GM12878 (cell line): ENCODE results near the gene CNTLN. TPM values are rescaled to one million over a fixed set of nuclear protein-coding genes. Genes with fewer than 3 reads are reported as not detected.
"Not testable (repeated sequence)": the region's sequence is repeated elsewhere in the genome, so short reads cannot be mapped to it uniquely, and the experiment has no call there.

Experiments
- ATAC-seq: fragments of 200-7000 bp; cut with Tn5 transposase; 3 replicates; pipeline ENCODE4 v1.9.1; 2020; ENCODE audit warnings: mild to moderate bottlenecking, moderate library complexity
- BruUV-seq: library from RNA; stranded (reverse); fragments of 400-500 nt; replicated peaks from 2 replicates; lab custom pipeline; 2021; lab: Mats Ljungman, UMichigan
- CTCF ChIA-PET: fragments of 300-600 bp; sonication (Branson Sonifier 250); formaldehyde crosslinking; extraction: SDS; loops from one replicate; lab custom pipeline; 2021; ENCODE audit warnings: inconsistent platforms; lab: Yijun Ruan, JAX
- POLR2A ChIA-PET: fragments of 350-600 bp; formaldehyde crosslinking; extraction: SDS; loops from one replicate; lab custom pipeline; 2021; ENCODE audit warnings: inconsistent platforms; lab: Charles Lee
- RAD21 ChIA-PET: fragments of 300-600 bp; sonication (Branson Sonifier 250); formaldehyde crosslinking; loops from one replicate; lab custom pipeline; 2023; ENCODE audit warnings: antibody characterized with exemption; ENCODE audit not compliant: unreplicated experiment; lab: Charles Lee
- SMC1A ChIA-PET: fragments of 300-600 bp; sonication (Branson Sonifier 250); formaldehyde crosslinking; loops from one replicate; lab custom pipeline; 2023; ENCODE audit not compliant: unreplicated experiment, uncharacterized antibody; lab: Charles Lee
- DNase-seq: peaks from one replicate; pipeline ENCODE4 v3.0.0-alpha.2; 2011; ENCODE audit warnings: low read depth, low spot score
- FAIRE-seq: peaks from 3 replicates; lab custom pipeline; 2011; peaks lifted over from hg19 to GRCh38; lab: Jason Lieb, UNC
- H2AFZ ChIP-seq: 2 replicates; pipeline ENCODE4 v1.6.0; 2011; ENCODE audit warnings: low read depth, low read length, control low read depth; ENCODE audit not compliant: control insufficient read depth
- H3K27ac ChIP-seq: 2 replicates; pipeline ENCODE4 v1.5.1; 2011; ENCODE audit warnings: control low read depth; ENCODE audit not compliant: control insufficient read depth, insufficient read depth
- H3K27me3 ChIP-seq, 2 experiments: replicated peaks in 1 of 2; 2 replicates each; pipeline versions ENCODE4 v1.6.0 to v1.6.1; 2011; ENCODE audit warnings: low read length in 1 of 2; ENCODE audit not compliant: control insufficient read depth in 2 of 2, insufficient read depth in 2 of 2
- H3K36me3 ChIP-seq, 2 experiments: 2 replicates each; pipeline ENCODE4 v1.5.1; 2011; ENCODE audit warnings: low read length in 1 of 2; ENCODE audit not compliant: control insufficient read depth in 2 of 2, insufficient read depth in 2 of 2
- H3K4me1 ChIP-seq: 2 replicates; pipeline ENCODE4 v1.6.1; 2011; ENCODE audit warnings: mild to moderate bottlenecking, low read length, moderate library complexity, mixed read lengths; ENCODE audit not compliant: control insufficient read depth, insufficient read depth
- H3K4me2 ChIP-seq: 2 replicates; pipeline ENCODE4 v1.6.0; 2011; ENCODE audit warnings: control low read depth; ENCODE audit not compliant: control insufficient read depth, insufficient read depth
- H3K4me3 ChIP-seq: fragments of 200-600 bp; sonication (generic); 2 replicates; pipeline ENCODE4 v1.5.1; 2016
- H3K79me2 ChIP-seq: 2 replicates; pipeline ENCODE4 v1.6.0; 2011; ENCODE audit warnings: low read length; ENCODE audit not compliant: control insufficient read depth, insufficient read depth
- H3K9ac ChIP-seq: 2 replicates; pipeline ENCODE4 v1.8.0; 2011; ENCODE audit warnings: low read length, control low read depth, mixed read lengths; ENCODE audit not compliant: control insufficient read depth, insufficient read depth
- H3K9me3 ChIP-seq: replicated peaks from 3 replicates; pipeline ENCODE4 v1.5.1; 2011; ENCODE audit warnings: mild to moderate bottlenecking, low read length; ENCODE audit not compliant: control insufficient read depth, insufficient read depth
- H4K20me1 ChIP-seq: 2 replicates; pipeline ENCODE4 v1.6.0; 2011; ENCODE audit not compliant: control insufficient read depth, insufficient read depth
- CBX5 ChIP-seq: sonication (generic); IDR thresholded peaks from 2 replicates; pipeline ENCODE4 v1.6.1; 2016; ENCODE audit warnings: low read depth, moderate library complexity, mild to moderate bottlenecking, inconsistent platforms
- CHD1 ChIP-seq: IDR thresholded peaks from 2 replicates; pipeline ENCODE4 v1.6.1; 2012; ENCODE audit warnings: low read depth, low read length, improper control_type of control experiment
- EGR1 ChIP-seq, 2 experiments: IDR thresholded peaks; 1 replicate in 1 of 2; 2 replicates in 1 of 2; pipeline ENCODE4 v1.6.1; 2011 to 2012; ENCODE audit warnings: low read depth in 2 of 2, low read length in 2 of 2, borderline replicate concordance in 1 of 2, mild to moderate bottlenecking in 1 of 2, moderate library complexity in 1 of 2
- MEF2B ChIP-seq: fragments of 450-650 bp; IDR thresholded peaks from 2 replicates; pipeline ENCODE4 v1.6.1; 2018; ENCODE audit warnings: mild to moderate bottlenecking, moderate library complexity; ENCODE audit not compliant: partially characterized antibody, poor library complexity, severe bottlenecking
- MTA2 ChIP-seq: fragments of 450-650 bp; IDR thresholded peaks from 2 replicates; pipeline ENCODE4 v1.6.1; 2016; ENCODE audit warnings: low read depth, mild to moderate bottlenecking, moderate library complexity
- SREBF1 ChIP-seq: IDR thresholded peaks from 2 replicates; pipeline ENCODE4 v1.6.1; 2012; ENCODE audit warnings: mild to moderate bottlenecking, low read length
- TCF12 ChIP-seq: IDR thresholded peaks from 2 replicates; pipeline ENCODE4 v1.6.1; 2011; ENCODE audit warnings: low read depth, mild to moderate bottlenecking, low read length
- TCF3 ChIP-seq: IDR thresholded peaks from 2 replicates; pipeline ENCODE4 v1.6.1; 2012; ENCODE audit warnings: low read depth, mild to moderate bottlenecking, low read length, borderline replicate concordance; ENCODE audit not compliant: insufficient read depth
- YBX1 ChIP-seq: fragments of 450-650 bp; IDR thresholded peaks from 2 replicates; pipeline ENCODE4 v1.6.1; 2016; ENCODE audit warnings: antibody characterized with exemption
- ZNF24 ChIP-seq: fragments of 450-650 bp; IDR thresholded peaks from 2 replicates; pipeline ENCODE4 v1.6.1; 2017; ENCODE audit warnings: antibody characterized with exemption, mild to moderate bottlenecking
- WGBS: methylation state at CpG from one replicate; pipeline ENCODE4 v1.1.6; 2016; ENCODE audit warnings: low lambda C conversion rate; ENCODE audit not compliant: insufficient replicate concordance, insufficient coverage; ENCODE audit errors: missing lambda C conversion rate; 5-methylcytosine and 5-hydroxymethylcytosine counted together
- in situ Hi-C: fragments of 300-500 bp; cut with MboI; formaldehyde crosslinking; loops from 9 replicates; pipeline ENCODE4 v1.14.3; 2018; ENCODE audit warnings: mixed read lengths
- intact Hi-C: fragments of 100-400 bp; cut with micrococcal nuclease; formaldehyde crosslinking; loops from one replicate; pipeline ENCODE4 v1.14.2; 2022; ENCODE audit not compliant: unreplicated experiment
- polyA plus RNA-seq, 11 experiments: library from polyadenylated mRNA; depleted of rRNA in 4 of 11; unstranded in 6 of 11; stranded (reverse) in 5 of 11; fragments of >200 nt; fragmentation: Nextera tagmentation in 4 of 11; fragmentation: Illumina TruSeq in 1 of 11; extraction: Ambion mirVana in 4 of 11; extraction: Trizol in 1 of 11; gene quantifications; 1 replicate in 1 of 11; 2 replicates in 10 of 11; pipeline versions ENCODE4 v1.2.1 to v1.2.3, GENCODE V29; 2011 to 2016; ENCODE audit warnings: inconsistent platforms in 2 of 11, missing spikeins in 2 of 11, low read depth in 1 of 11
- total RNA-seq, 4 experiments: library from RNA; depleted of rRNA in 3 of 4; stranded (reverse); fragments of >200 nt in 3 of 4; fragmentation: Illumina TruSeq in 1 of 4; extraction: Trizol in 1 of 4; gene quantifications; 2 replicates each; pipeline versions ENCODE4 v1.2.1 to v1.2.3, GENCODE V29; 2013 to 2021
- TF ChIP-seq, protein P1 (sequence below): fragments of 450-650 bp; IDR thresholded peaks from 2 replicates; pipeline ENCODE4 v1.6.1; 2017; ENCODE audit warnings: mild to moderate bottlenecking, low read depth, inconsistent platforms; ENCODE audit not compliant: poor library complexity, severe bottlenecking
- TF ChIP-seq, protein P2 (sequence below): IDR thresholded peaks from 2 replicates; pipeline ENCODE4 v1.6.1; 2011; ENCODE audit warnings: low read depth, low read length, improper control_type of control experiment, borderline replicate concordance

CNTLN gene
- total and polyA plus RNA-seq, 10 of the 15 experiments (the other 5 are each of a cell fraction or from before 2014, with no cell fraction given), result 0.01 to 7.0 (median 0.03) TPM; not detected in 4

DNA sequence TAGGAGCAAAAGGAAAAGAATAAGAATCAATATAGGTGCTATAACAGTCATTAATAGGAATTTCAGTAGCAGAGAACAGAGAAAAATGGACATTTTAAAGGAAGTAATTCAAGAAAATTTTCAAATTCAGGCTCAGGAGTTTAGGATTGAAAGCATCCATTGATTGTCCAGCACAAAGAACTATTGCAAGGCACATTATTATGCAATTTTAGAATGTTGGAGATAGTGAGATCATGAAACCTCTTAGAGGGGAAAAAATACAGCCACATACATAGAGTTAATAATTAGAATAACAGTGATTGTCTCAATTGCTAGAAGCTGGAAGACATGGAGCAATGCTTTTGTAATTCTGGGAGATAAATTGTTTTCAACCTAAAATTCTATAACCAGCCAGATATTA is 31.5 kb downstream of the CNTLN start (continued):
- TF ChIP-seq EGR1 (IDR thresholded peaks at IDR 0.05; ENCODE audit: borderline replicate concordance in 1 of 2, low read depth in 2 of 2, low read length in 2 of 2) (no peak), CBX5 (no peak), TCF12 (no peak), MEF2B (no peak)

DNA sequence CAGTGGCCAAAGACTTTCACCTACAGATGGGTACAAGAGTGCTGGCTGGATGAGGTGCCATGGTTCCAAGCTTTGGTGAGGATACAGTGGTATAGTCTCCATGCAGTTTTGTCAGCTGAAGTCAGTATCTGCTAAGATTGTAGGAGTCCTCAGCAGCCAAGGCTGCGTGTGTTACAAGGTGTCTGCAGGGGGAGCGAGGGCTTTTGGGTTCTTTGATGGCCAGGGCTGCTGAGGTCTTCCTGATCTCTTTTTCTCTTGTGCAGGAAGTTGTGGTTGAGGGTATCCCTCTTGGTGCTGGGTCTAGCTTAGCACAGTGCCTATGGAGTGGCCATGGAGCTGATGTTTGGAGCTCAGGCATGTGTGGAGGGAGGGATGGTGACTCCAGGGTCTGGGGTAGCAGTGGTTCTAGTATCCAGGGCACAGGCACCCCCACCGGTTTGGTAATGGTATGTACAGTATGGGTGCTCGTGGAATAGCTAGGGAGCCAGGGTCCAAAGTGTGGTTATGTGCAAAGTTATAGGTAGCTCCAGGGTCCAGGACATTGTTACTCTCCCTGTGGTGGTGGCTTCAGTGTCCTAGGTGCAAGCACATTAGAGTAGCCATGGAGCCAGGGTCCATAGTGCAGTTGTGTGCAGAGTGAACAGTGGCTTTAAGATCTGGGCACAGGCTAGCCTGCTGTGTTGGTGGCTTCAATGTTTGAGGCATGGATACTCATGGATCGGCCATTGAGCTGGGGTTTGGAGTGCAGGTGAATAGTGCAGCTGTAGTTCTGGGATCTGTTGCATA is 36.7 kb downstream of the CNTLN start:
- ChIA-PET SMC1A (no interaction called here), RAD21 (no interaction called here), POLR2A (no interaction called here), CTCF (no interaction called here)
- FAIRE-seq (no peak), ATAC-seq (no peak), DNase-seq (no peak)
- no peaks in the 10 kb centered on the region for H3K4me1 ChIP-seq
- H3K36me3 ChIP-seq, result no peaks in the 10 kb centered on the region
- no peaks in the 10 kb centered on the region for H3K79me2 ChIP-seq
- H2AFZ ChIP-seq, result no peak overlapping the region
- intact Hi-C loops, result loop anchor here (5.0 kb wide), 1 partner anchor 61 kb away; no protein-coding TSS in a partner anchor
- H3K9me3 ChIP-seq, result no peaks in the 10 kb centered on the region
- in situ Hi-C loops, result no loop called here
- no peak overlapping the region for H3K27ac ChIP-seq
- no TSS peak for BruUV-seq
- TF ChIP-seq, protein P1, sequence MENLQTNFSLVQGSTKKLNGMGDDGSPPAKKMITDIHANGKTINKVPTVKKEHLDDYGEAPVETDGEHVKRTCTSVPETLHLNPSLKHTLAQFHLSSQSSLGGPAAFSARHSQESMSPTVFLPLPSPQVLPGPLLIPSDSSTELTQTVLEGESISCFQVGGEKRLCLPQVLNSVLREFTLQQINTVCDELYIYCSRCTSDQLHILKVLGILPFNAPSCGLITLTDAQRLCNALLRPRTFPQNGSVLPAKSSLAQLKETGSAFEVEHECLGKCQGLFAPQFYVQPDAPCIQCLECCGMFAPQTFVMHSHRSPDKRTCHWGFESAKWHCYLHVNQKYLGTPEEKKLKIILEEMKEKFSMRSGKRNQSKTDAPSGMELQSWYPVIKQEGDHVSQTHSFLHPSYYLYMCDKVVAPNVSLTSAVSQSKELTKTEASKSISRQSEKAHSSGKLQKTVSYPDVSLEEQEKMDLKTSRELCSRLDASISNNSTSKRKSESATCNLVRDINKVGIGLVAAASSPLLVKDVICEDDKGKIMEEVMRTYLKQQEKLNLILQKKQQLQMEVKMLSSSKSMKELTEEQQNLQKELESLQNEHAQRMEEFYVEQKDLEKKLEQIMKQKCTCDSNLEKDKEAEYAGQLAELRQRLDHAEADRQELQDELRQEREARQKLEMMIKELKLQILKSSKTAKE, result no peak
- TF ChIP-seq CHD1 (no peak), ZNF24 (no peak), TCF3 (no peak), MTA2 (no peak), SREBF1 (no peak), YBX1 (no peak)
- TF ChIP-seq, protein P2, sequence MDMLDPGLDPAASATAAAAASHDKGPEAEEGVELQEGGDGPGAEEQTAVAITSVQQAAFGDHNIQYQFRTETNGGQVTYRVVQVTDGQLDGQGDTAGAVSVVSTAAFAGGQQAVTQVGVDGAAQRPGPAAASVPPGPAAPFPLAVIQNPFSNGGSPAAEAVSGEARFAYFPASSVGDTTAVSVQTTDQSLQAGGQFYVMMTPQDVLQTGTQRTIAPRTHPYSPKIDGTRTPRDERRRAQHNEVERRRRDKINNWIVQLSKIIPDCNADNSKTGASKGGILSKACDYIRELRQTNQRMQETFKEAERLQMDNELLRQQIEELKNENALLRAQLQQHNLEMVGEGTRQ, result no peak
- WGBS, result 3% methylated on average over 5 of the region's 5 CpGs
- no peak overlapping the region for H3K9ac ChIP-seq
- no peaks in the 10 kb centered on the region for H4K20me1 ChIP-seq
- no peak overlapping the region for H3K4me3 ChIP-seq
- no peaks in the 10 kb centered on the region for H3K27me3 ChIP-seq
- H3K4me2 ChIP-seq, result no peak overlapping the region

DNA sequence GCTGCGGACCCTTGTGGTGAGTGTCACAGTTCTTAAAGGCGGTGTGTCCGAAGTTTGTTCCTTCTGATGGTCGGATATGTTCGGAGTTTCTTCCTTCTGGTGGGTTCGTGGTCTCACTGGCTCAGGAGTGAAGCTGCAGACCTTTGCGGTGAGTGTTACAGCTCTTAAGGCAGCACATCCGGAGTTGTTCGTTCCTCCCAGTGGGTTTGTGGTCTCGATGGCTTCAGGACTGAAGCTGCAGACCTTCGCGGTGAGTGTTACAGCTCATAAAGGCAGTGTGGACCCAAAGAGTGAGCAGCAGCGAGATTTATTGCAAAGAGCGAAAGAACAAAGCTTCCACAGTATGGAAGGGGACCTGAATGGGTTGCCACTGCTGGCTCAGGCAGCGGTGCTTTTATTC is 42.7 kb downstream of the CNTLN start:
- H3K27me3 ChIP-seq, POLR2A ChIA-PET, intact Hi-C loops, FAIRE-seq, ATAC-seq, H3K27ac ChIP-seq, H2AFZ ChIP-seq, BruUV-seq, in situ Hi-C loops, DNase-seq, H3K9ac ChIP-seq, H3K4me1 ChIP-seq, H3K4me3 ChIP-seq, H3K79me2 ChIP-seq, CTCF ChIA-PET, RAD21 ChIA-PET, H4K20me1 ChIP-seq, H3K4me2 ChIP-seq, H3K36me3 ChIP-seq, H3K9me3 ChIP-seq: not testable (repeated sequence)
- SMC1A ChIA-PET, result interaction anchor here (0.8 kb wide), 1 partner anchor 8 kb away, joined by 3 read pairs; no protein-coding TSS in a partner anchor
- 41% methylated on average over 13 of the region's 15 CpGs for WGBS
